HepG2 (cell line): Measurements from ENCODE around the gene ARHGAP35. TPM values are rescaled to one million over a fixed set of nuclear protein-coding genes. Genes with fewer than 3 reads are reported as not detected.
A peak's percentile ranks its signal among the peaks of the same experiment; 100 is the strongest.

Experiments
- AKNA ChIP-seq: sonication (generic); formaldehyde crosslinking; IDR thresholded peaks from 2 replicates; pipeline ENCODE4 v1.4.0; 2020; ENCODE audit warnings: missing genetic modification reagents, borderline replicate concordance
- CENPBD1 ChIP-seq: sonication (generic); formaldehyde crosslinking; IDR thresholded peaks from 2 replicates; pipeline ENCODE4 v1.8.0; 2022; ENCODE audit warnings: missing genetic modification reagents, low read depth, mild to moderate bottlenecking, borderline replicate concordance
- GATAD2A ChIP-seq: IDR thresholded peaks from 2 replicates; pipeline ENCODE4 v1.6.1; 2016
- GFI1 ChIP-seq: sonication (generic); formaldehyde crosslinking; IDR thresholded peaks from 2 replicates; pipeline ENCODE4 v1.5.0; 2020; ENCODE audit warnings: missing genetic modification reagents, mild to moderate bottlenecking, borderline replicate concordance
- HCFC1 ChIP-seq: fragments of 150-350 bp; IDR thresholded peaks from 2 replicates; pipeline ENCODE4 v1.6.1; 2014; ENCODE audit warnings: low read depth, low read length
- NCOR1 ChIP-seq: fragments of 200-600 bp; sonication (generic); IDR thresholded peaks from 2 replicates; pipeline ENCODE4 v1.7.0; 2017; ENCODE audit warnings: antibody characterized with exemption, low read length, borderline replicate concordance
- PAF1 ChIP-seq: IDR thresholded peaks from 2 replicates; pipeline ENCODE4 v1.6.1; 2016; ENCODE audit warnings: missing genetic modification reagents, missing compliant biosample characterization
- PCBP1 ChIP-seq: fragments of 200-400 bp; formaldehyde crosslinking; IDR thresholded peaks from 2 replicates; pipeline ENCODE4 v1.6.1; 2017; ENCODE audit warnings: mild to moderate bottlenecking, low read depth, low read length, borderline replicate concordance
- RBM39 ChIP-seq: fragments of 200-400 bp; formaldehyde crosslinking; IDR thresholded peaks from one replicate; pipeline ENCODE4 v1.6.1; 2018; ENCODE audit warnings: antibody characterized with exemption, mild to moderate bottlenecking, low read depth, low read length; ENCODE audit not compliant: poor library complexity, severe bottlenecking
- RORA ChIP-seq: sonication (generic); formaldehyde crosslinking; IDR thresholded peaks from 2 replicates; pipeline ENCODE4 v1.5.0; 2020; ENCODE audit warnings: mild to moderate bottlenecking, missing genetic modification reagents, moderate library complexity
- SCMH1 ChIP-seq: sonication (generic); formaldehyde crosslinking; IDR thresholded peaks from 2 replicates; pipeline ENCODE4 v1.9.0; 2021; ENCODE audit warnings: missing genetic modification reagents, mild to moderate bottlenecking, borderline replicate concordance
- SMAD3 ChIP-seq: sonication (generic); formaldehyde crosslinking; IDR thresholded peaks from 2 replicates; pipeline ENCODE4 v1.4.0; 2020; ENCODE audit warnings: missing genetic modification reagents
- SMARCE1 ChIP-seq: fragments of 450-650 bp; IDR thresholded peaks from 2 replicates; pipeline ENCODE4 v1.6.1; 2017; ENCODE audit warnings: borderline replicate concordance
- TBX2 ChIP-seq: sonication (generic); formaldehyde crosslinking; IDR thresholded peaks from 2 replicates; pipeline ENCODE4 v1.5.0; 2020; ENCODE audit warnings: missing genetic modification reagents, mild to moderate bottlenecking, borderline replicate concordance
- YEATS4 ChIP-seq: sonication (generic); formaldehyde crosslinking; IDR thresholded peaks from 2 replicates; pipeline ENCODE4 v1.4.0; 2020; ENCODE audit warnings: missing genetic modification reagents, borderline replicate concordance
- ZFP36L2 ChIP-seq: sonication (generic); formaldehyde crosslinking; IDR thresholded peaks from 2 replicates; pipeline ENCODE4 v1.4.0; 2020; ENCODE audit warnings: missing genetic modification reagents
- ZFYVE20 ChIP-seq: sonication (generic); formaldehyde crosslinking; IDR thresholded peaks from 2 replicates; pipeline ENCODE4 v1.8.0; 2023; ENCODE audit warnings: low read depth, mild to moderate bottlenecking, moderate library complexity, missing genetic modification reagents, borderline replicate concordance
- ZNF143 ChIP-seq: sonication (generic); formaldehyde crosslinking; IDR thresholded peaks from 2 replicates; pipeline ENCODE4 v1.4.0; 2020; ENCODE audit warnings: missing genetic modification reagents
- ZNF207 ChIP-seq: fragments of 450-650 bp; IDR thresholded peaks from 2 replicates; pipeline ENCODE4 v1.6.1; 2016; ENCODE audit warnings: antibody characterized with exemption, borderline replicate concordance
- ZNF709 ChIP-seq: sonication (generic); formaldehyde crosslinking; IDR thresholded peaks from 2 replicates; pipeline ENCODE4 v1.5.0; 2020; ENCODE audit warnings: mild to moderate bottlenecking, missing genetic modification reagents
- ZNF747 ChIP-seq: sonication (generic); formaldehyde crosslinking; IDR thresholded peaks from 2 replicates; pipeline ENCODE4 v1.8.1; 2023; ENCODE audit warnings: missing genetic modification reagents, mild to moderate bottlenecking, borderline replicate concordance
- ZNF772 ChIP-seq: sonication (generic); formaldehyde crosslinking; IDR thresholded peaks from 2 replicates; pipeline ENCODE4 v1.5.0; 2020; ENCODE audit warnings: mild to moderate bottlenecking, missing genetic modification reagents
- ZSCAN5A ChIP-seq: sonication (generic); formaldehyde crosslinking; IDR thresholded peaks from 2 replicates; pipeline ENCODE4 v1.8.0; 2022; ENCODE audit warnings: mild to moderate bottlenecking, missing genetic modification reagents, borderline replicate concordance
- polyA plus RNA-seq, 8 experiments: library from polyadenylated mRNA; depleted of rRNA in 3 of 8; stranded (reverse) in 7 of 8; unstranded in 1 of 8; fragments of >200 nt; fragmentation: Illumina TruSeq in 4 of 8; extraction: Trizol in 4 of 8; gene quantifications; 2 replicates each; pipeline versions ENCODE4 v1.2.1 to v1.2.3, GENCODE V29; 2011 to 2016; ENCODE audit warnings: low read depth in 4 of 8, missing spikeins in 1 of 8, mixed read lengths in 1 of 8; ENCODE audit not compliant: insufficient read depth in 1 of 8
- total RNA-seq, 5 experiments: library from RNA; depleted of rRNA; stranded (reverse); fragments of >200 nt; fragmentation: Illumina TruSeq; extraction: Trizol; gene quantifications; 2 replicates each; pipeline ENCODE4 v1.2.3, GENCODE V29; 2016; ENCODE audit warnings: low read depth in 1 of 5

The ARHGAP35 gene
- total and polyA plus RNA-seq, 2 of the 13 experiments (the other 11 are each of a cell fraction or from before 2014, with no cell fraction given): 30.1 to 30.2 TPM

- TF ChIP-seq ZFP36L2 (CRISPR knock-in tag): no peak
- no peak; the same call in 1 of the 2 replicates for TF ChIP-seq NCOR1
- no peak for TF ChIP-seq AKNA (CRISPR knock-in tag)
- peak; percentile 21 for TF ChIP-seq RBM39
- TF ChIP-seq HCFC1: no peak
- TF ChIP-seq CENPBD1: no peak
- no peak for TF ChIP-seq SCMH1 (CRISPR knock-in tag)
- TF ChIP-seq GATAD2A (CRISPR knock-in tag): peak; percentile 75
- no peak for TF ChIP-seq ZFYVE20
- no peak for TF ChIP-seq PAF1 (CRISPR knock-in tag)
- no peak for TF ChIP-seq RORA (CRISPR knock-in tag)
- peak; percentile 60 for TF ChIP-seq TBX2 (CRISPR knock-in tag)
- no peak for TF ChIP-seq ZNF207
- TF ChIP-seq ZNF143 (CRISPR knock-in tag): peak; percentile 26; the same call in 1 of the 2 replicates
- TF ChIP-seq GFI1 (CRISPR knock-in tag): no peak; the same call in 1 of the 2 replicates
- TF ChIP-seq ZNF772 (CRISPR knock-in tag): no peak
- no peak for TF ChIP-seq ZNF709 (CRISPR knock-in tag)
- no peak for TF ChIP-seq ZSCAN5A (CRISPR knock-in tag)
- no peak for TF ChIP-seq SMARCE1
- no peak for TF ChIP-seq PCBP1
- 0 out of 2 replicates have a peak, but pooled peaks have one; percentile 44 for TF ChIP-seq ZNF747 (CRISPR knock-in tag)
- peak; percentile 62; the same call in 1 of the 2 replicates for TF ChIP-seq YEATS4
- TF ChIP-seq SMAD3 (CRISPR knock-in tag): peak; percentile 16; the same call in 1 of the 2 replicates
Observed at GRCh38 chr19:46856062-46857022, 4.5 kb upstream of the ARHGAP35 start (continued).
